HL-60 (cell line): ENCODE results near the gene RNF220.

Source experiments
- CTCF ChIP-seq: IDR thresholded peaks from one replicate; pipeline ENCODE4 v1.5.1; 2011; ENCODE audit warnings: low read length, control low read depth, inconsistent platforms; ENCODE audit not compliant: insufficient read depth
- GABPA ChIP-seq: IDR thresholded peaks from 2 replicates; pipeline ENCODE4 v1.6.1; 2012; ENCODE audit warnings: low read depth
- POLR2AphosphoS5 ChIP-seq: IDR thresholded peaks from 2 replicates; pipeline ENCODE4 v1.6.1; 2012; ENCODE audit warnings: low read depth
- REST ChIP-seq: IDR thresholded peaks from 2 replicates; pipeline ENCODE4 v1.6.1; 2012; ENCODE audit warnings: low read depth; ENCODE audit not compliant: insufficient replicate concordance
- SPI1 ChIP-seq: IDR thresholded peaks from 2 replicates; pipeline ENCODE4 v1.6.1; 2012; ENCODE audit warnings: low read depth, mild to moderate bottlenecking, borderline replicate concordance

- TF ChIP-seq CTCF (no peak), POLR2AphosphoS5 (no peak), SPI1 (no peak), REST (no peak), GABPA (no peak)
Observed at GRCh38 chr1:44642255-44642654, 237.2 kb downstream of the RNF220 start.
